ENCODE results near the gene SLC16A7. TPM values are rescaled to one million over a fixed set of nuclear protein-coding genes. Genes with fewer than 3 reads are reported as not detected.

The SLC16A7 gene
- total and polyA plus RNA-seq, 10 of the 15 experiments (the other 5 are each of a cell fraction or from before 2014, with no cell fraction given) = 1.5 to 12.9 (median 6.7) TPM

- no peak for TF ChIP-seq CTCF (IDR thresholded peaks at IDR 0.05 in 2 of 3, conservative IDR thresholded peaks at IDR 0.05 in 1 of 3; ENCODE audit: control insufficient read depth in 2 of 3, extremely low read depth in 1 of 3, insufficient read depth in 1 of 3, low read depth in 3 of 3, low read length in 3 of 3)
- no peak for TF ChIP-seq WRNIP1 (IDR thresholded peaks at IDR 0.05; ENCODE audit: borderline replicate concordance, low read depth, low read length)
- no peak for TF ChIP-seq IKZF2 (IDR thresholded peaks at IDR 0.05)
- TF ChIP-seq ZNF217 (IDR thresholded peaks at IDR 0.05) = no peak
- no peak for TF ChIP-seq ETV6 (conservative IDR thresholded peaks at IDR 0.05 in 1 of 2, IDR thresholded peaks at IDR 0.05 in 1 of 2; ENCODE audit: borderline replicate concordance in 1 of 2, low read depth in 1 of 2)
- TF ChIP-seq ZNF592 (IDR thresholded peaks at IDR 0.05) = no peak
- no peak for TF ChIP-seq NFYB (IDR thresholded peaks at IDR 0.05; ENCODE audit: insufficient read depth, low read depth, low read length)
- no peak for TF ChIP-seq BMI1 (IDR thresholded peaks at IDR 0.05; ENCODE audit: borderline replicate concordance)
- TF ChIP-seq CHD1 (IDR thresholded peaks at IDR 0.05; ENCODE audit: low read depth, low read length) = no peak
- TF ChIP-seq ZBTB4 (CRISPR knock-in tag; IDR thresholded peaks at IDR 0.05) = no peak
- no peak for TF ChIP-seq ZSCAN29 (IDR thresholded peaks at IDR 0.05)
Observed at GRCh38 chr12:59787610-59788009, 191.8 kb downstream of the SLC16A7 start (continued).
